LHCN-M2 (cell line): ENCODE data around the gene LRRC73. TPM values are rescaled to one million over a fixed set of nuclear protein-coding genes. Genes with fewer than 3 reads are reported as not detected.
"Not testable (repeated sequence)": the region's sequence is repeated elsewhere in the genome, so short reads cannot be mapped to it uniquely, and the experiment has no call there.

Experiments used
- DNase-seq: peaks from one replicate; pipeline ENCODE4 v3.0.0-alpha.2; 2012; ENCODE audit warnings: low read depth
- polyA plus RNA-seq: library from polyadenylated mRNA; unstranded; fragments of >200 nt; gene quantifications from one replicate; pipeline ENCODE4 v1.2.1, GENCODE V29; 2012; ENCODE audit warnings: missing spikeins
- total RNA-seq: library from RNA; depleted of rRNA; stranded (reverse); fragments of >200 nt; gene quantifications from 2 replicates; pipeline ENCODE4 v1.2.3, GENCODE V29; 2014; rRNA removed

LRRC73 gene, protein sequence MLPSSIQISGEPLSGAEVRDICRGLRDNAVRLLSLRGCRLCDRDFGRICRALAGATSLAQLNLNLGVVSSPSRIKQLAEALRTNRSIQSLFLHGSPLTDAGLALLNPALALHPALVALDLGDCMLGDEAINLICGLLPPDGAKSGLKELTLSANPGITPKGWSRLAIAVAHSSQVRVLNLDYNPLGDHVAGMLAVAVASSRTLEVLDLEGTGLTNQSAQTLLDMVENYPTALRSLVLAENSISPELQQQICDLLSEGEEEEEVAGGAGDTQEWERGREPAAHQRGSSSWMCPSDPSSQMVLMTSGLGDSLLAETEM
- 1.2 TPM in 2 replicates for total RNA-seq
- polyA plus RNA-seq, result 1.5 TPM

- DNase-seq, result peak; percentile 87
These were observed at the start of gene LRRC73 for GRCh38 chr6:43509984-43510826. LRRC73 (minus strand) TSS chr6:43510346; CDS start chr6:43509785, 561 bp downstream.

GRCh38 chr6:43559328-43559727 lies 49.2 kb upstream of the LRRC73 start:
- no peak for DNase-seq

- DNase-seq, result not testable (repeated sequence)
These were observed 47.5 kb upstream of the LRRC73 start for GRCh38 chr6:43557620-43558019.

DNA sequence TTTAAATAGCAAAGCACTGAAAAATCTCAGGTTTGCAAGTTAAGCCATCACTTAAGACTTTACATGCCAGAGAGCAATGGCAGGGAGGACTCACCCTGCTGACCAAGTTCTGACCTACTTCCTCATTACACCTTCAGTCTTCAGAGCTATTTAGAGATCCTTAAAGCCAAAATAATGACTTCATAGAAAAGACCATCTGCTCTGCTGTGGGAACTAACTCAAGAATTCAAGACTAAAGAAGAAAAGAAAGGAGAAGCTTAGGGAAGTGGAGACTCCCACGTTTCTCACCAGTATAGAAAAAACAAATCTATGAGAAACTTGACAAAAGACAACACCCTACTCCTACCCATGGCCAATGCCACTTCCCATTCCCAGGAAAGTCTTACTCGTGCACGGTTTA lies 37.1 kb upstream of the LRRC73 start:
- no peak for DNase-seq

GRCh38 chr6:43544461-43544860 lies 34.3 kb upstream of the LRRC73 start:
- DNase-seq, result no peak

DNA sequence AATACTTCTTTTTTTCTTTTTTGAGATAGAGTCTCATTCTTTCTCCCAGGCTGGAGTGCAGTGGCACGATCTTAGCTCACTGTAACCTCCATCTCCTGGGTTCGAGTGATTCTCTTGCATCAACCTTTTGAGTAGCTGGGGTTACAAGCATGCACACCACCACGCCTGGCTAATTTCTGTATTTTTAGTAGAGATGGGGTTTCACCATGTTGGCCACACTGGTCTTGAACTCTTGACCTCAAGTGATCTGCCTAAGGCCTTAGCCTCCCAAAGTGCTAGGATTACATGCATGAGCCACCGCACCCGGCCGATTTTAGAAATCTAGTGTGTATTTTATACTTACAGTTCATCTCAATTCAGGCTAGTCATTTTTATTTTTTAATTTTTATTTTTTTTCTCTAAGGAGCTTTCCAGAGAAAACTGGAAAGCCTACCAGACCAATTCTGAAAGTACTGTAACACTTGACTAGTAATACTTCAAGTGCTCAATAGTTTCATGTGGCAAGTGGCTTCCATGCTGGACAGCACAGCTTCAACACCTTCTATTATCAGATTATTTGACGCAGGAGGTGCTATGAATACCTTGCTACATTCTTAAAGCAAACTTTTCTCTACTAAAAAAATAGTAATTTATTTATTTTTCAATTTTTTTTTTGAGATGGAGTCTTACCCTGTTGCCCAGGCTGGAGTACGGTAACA lies 31.8 kb upstream of the LRRC73 start:
- DNase-seq, result no peak

DNA sequence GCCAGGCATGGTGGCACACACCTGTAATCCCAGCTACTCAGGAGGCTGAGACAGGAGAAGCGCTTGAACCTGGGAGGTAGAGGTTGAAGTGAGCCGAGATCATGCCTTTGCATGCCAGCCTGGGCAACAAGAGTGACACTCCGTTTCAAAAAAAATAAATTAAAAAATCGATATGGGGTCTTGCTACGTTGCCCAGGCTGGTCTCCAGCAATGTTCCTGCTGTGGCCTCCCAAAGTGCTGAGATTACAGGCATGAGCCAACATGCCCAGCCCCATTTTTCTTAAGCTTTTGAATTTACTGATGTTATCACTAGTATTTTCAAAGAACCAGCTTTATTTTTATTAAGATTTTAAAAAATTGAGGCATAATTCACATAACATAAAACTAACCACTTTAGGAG lies 30.4 kb upstream of the LRRC73 start:
- DNase-seq, result no peak

DNA sequence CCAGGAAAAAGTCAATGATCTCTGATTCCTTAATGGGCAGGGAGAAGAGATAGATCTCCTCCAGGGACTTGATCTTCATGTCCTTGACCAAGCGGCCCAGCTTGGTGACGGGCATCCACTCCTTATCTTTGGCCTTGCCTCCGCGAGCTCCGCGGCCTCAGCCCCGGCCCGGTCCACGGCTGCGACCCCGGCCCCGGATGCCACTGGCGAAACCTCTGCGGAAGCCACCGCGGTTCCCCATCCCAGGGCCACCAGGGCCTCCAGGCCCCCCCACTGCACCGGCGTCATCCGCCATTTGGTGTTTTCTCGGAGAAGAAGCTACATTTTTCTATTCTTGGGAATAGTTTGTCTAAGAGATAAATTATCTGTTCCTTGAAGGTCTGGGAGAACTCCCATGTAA lies 29.3 kb upstream of the LRRC73 start:
- DNase-seq, result not testable (repeated sequence)

DNA sequence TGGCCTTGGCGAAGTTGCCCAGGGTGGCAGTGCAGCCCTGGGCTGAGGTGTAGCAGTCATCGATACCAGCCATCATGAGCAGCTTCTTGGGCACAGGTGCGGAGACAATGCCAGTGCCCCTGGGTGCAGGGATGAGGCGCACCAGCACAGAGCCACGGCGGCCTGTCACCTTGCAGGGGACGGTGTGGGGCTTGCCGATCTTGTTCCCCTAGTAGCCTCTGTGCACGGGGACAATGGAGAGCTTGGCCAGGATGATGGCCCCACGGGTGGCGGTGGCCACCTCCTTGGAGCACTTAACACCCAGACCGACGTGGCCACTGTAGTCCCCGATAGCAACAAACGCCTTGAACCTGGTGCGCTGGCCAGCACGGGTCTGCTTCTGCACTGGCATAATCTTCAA lies 28.8 kb upstream of the LRRC73 start:
- not testable (repeated sequence) for DNase-seq

DNA sequence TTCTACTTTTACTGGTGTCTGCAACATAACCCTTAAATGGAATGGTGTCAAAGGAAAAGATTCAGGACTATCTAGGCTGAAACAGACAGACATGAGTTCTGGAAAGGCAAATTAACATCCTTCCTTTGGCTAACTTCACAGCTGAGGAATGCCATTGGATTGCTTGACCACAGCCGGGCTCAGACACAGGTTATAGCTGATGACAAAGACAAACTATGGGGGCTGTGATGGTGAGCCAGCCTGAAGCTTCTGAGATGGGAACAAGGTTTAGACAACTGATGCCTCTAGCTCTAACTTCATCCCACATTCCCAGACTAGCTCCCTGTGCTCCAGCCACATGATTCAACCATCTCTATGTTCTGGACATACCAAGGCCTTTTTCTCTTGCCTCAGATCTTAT lies 22.1 kb upstream of the LRRC73 start:
- no peak for DNase-seq

GRCh38 chr6:43524483-43524961 lies 14.4 kb upstream of the LRRC73 start:
- no peak for DNase-seq

DNA sequence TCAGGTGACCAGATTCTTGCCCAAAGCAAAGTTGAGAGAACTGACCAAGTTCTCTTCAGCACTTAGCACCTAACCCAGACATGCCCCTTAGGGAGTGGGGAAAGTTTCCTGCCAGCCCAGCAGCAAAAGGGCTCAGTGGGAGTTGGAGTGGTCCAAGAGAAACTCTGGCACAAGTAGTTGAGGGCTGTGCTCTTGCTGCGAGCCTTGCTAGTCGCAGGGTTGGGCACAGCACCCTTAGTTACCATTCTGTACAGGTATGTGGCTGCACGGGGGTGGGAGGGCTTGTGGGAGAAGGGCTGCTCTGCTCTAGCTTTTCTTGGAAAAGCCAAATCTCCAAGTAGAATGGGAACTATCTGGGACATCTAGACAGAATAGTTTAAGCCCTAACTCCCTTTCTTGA lies 13.1 kb upstream of the LRRC73 start:
- no peak for DNase-seq

DNA sequence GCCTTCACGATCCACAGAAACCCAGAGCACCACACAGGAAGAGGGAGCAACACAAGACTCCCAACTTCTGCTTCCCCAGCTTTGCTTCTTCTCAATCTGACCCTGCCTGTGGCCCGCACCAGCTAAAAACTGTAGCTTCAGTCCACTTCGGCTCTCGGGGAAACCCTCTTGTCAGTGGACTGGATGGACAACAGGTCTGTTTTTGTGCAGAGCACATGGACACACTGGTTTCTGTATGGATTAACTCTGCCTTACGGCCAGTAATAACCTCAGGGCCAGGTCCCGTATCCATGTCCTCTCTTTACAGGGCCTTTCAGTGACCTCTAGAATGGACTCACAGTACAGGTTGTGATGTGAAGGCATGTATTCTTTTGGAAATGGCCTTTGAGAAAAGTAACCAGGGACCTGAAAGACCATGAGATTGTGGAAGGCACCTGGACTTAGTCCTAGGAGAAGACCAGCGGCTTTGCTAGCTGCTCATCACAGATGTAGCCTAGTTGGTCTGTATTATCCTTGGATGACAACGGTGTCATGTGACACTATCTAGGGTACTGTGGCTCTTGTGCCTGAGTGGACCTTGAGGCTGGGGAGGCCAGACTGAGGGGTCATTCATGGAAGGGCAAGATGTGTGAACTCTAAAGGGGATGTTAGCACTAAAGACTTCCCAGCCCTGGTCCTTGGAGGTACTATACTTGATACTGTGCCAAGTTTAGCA lies 12.6 kb upstream of the LRRC73 start:
- no peak for DNase-seq

- no peak for DNase-seq
These were observed 11.7 kb upstream of the LRRC73 start for GRCh38 chr6:43521836-43522235.

- DNase-seq, result no peak
These were observed 10.0 kb upstream of the LRRC73 start for GRCh38 chr6:43520097-43520496.

- no peak for DNase-seq
These were observed 7.6 kb upstream of the LRRC73 start for GRCh38 chr6:43517505-43518357.

DNA sequence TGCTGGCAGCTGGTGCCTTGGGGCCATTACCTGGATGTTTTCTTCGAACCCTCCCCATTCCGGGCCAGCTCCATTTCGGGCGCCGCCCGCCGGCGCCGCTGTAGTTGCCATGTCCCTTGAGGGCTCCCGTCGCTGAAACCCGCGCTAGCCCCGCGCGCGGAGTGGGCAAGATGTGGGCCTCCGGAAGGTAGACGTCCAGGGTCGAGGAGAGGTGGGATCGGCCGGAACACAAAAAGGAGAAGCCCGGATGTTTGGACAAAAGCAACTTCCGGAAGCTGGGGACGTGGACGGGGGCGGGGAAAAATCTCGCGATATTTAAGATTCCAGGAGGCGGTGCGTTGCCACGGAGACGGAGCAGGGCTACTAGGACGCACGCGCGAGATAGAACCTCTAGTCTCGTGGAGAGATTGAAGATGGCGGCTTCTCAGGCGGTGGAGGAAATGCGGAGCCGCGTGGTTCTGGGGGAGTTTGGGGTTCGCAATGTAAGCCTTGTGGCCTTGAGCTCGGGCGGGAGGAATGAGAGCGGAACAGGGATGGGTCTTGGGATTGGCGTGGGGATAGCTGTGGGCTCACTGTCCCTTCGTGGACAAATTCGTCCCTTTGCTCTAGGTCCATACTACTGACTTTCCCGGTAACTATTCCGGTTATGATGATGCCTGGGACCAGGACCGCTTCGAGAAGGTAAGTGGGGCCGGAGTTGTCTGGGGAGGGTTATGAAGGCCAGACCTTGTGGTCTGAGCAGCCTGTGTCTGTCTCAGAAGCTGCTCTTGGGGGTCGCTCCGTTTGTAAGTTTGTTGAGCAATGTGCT lies 6.8 kb upstream of the LRRC73 start, which contains the start of the genes POLR1C and YIPF3:
Gene POLR1C (plus strand): TSS at position 393 of the 808 bp plus-strand sequence. CDS start 21 bp downstream, at position 414.
Gene YIPF3 (minus strand): TSS at position 230 of the 808 bp plus-strand sequence. CDS start 119 bp downstream, at position 111.
- DNase-seq, result peak; percentile 98

GRCh38 chr6:43516367-43516696 lies 6.2 kb upstream of the LRRC73 start:
- no peak for DNase-seq

GRCh38 chr6:43515808-43516207 lies 5.7 kb upstream of the LRRC73 start:
- no peak for DNase-seq
